CD4-positive, alpha-beta T cell (primary cell): ENCODE measurements around the gene COG5. TPM values are rescaled to one million over a fixed set of nuclear protein-coding genes. Genes with fewer than 3 reads are reported as not detected.

Experiments
- ATAC-seq: fragments of 200-7000 bp; cut with Tn5 transposase; one replicate; pipeline ENCODE4 v1.10.0; 2022; ENCODE audit warnings: mild to moderate bottlenecking; ENCODE audit not compliant: poor library complexity
- CTCF ChIA-PET: fragments of 350-600 bp; sonication (Branson Sonifier 250); formaldehyde crosslinking; loops from one replicate; lab custom pipeline; 2021; ENCODE audit warnings: antibody characterized with exemption, inconsistent platforms; lab: Charles Lee
- POLR2A ChIA-PET: fragments of 350-600 bp; sonication (Branson Sonifier 250); formaldehyde crosslinking; loops from one replicate; lab custom pipeline; 2021; ENCODE audit warnings: antibody characterized with exemption, inconsistent platforms; lab: Charles Lee
- DNase-seq, 14 experiments: peaks; one replicate each; pipeline ENCODE4 v3.0.0-alpha.2; 2013 to 2020; ENCODE audit warnings: mixed read lengths in 2 of 14
- H3K27ac ChIP-seq, 2 donors: one replicate each; pipeline versions ENCODE4 v1.5.1 to v1.7.0; 2013; ENCODE audit warnings: low read length in 2 of 2, low read depth in 1 of 2, mild to moderate bottlenecking in 1 of 2
- H3K27me3 ChIP-seq, 2 experiments: 1 replicate in 1 of 2; 2 replicates in 1 of 2; pipeline versions ENCODE4 v1.6.1 to v1.7.0; 2013; ENCODE audit warnings: low read length in 2 of 2, control low read depth in 1 of 2, mild to moderate bottlenecking in 1 of 2, moderate library complexity in 1 of 2; ENCODE audit not compliant: insufficient read depth in 2 of 2, control insufficient read depth in 1 of 2
- H3K36me3 ChIP-seq: one replicate; pipeline ENCODE4 v1.6.1; 2013; ENCODE audit warnings: low read length, control low read depth; ENCODE audit not compliant: insufficient read depth
- H3K4me1 ChIP-seq: one replicate; pipeline ENCODE4 v1.6.1; 2013; ENCODE audit warnings: low read length, control low read depth; ENCODE audit not compliant: insufficient read depth
- H3K4me3 ChIP-seq: one replicate; pipeline ENCODE4 v1.5.1; 2013; ENCODE audit warnings: mild to moderate bottlenecking, low read length, moderate library complexity
- H3K9me3 ChIP-seq, 2 experiments: 1 replicate in 1 of 2; 2 replicates in 1 of 2; pipeline versions ENCODE4 v1.6.1 to v1.7.0; 2013; ENCODE audit warnings: low read length in 2 of 2, mild to moderate bottlenecking in 2 of 2, control low read depth in 1 of 2, moderate library complexity in 1 of 2; ENCODE audit not compliant: control insufficient read depth in 1 of 2, insufficient read depth in 1 of 2
- H3K27ac Mint-ChIP-seq: one replicate; pipeline ENCODE4 v1.8.0; 2020; ENCODE audit warnings: mixed read lengths
- H3K27me3 Mint-ChIP-seq: one replicate; pipeline ENCODE4 v1.8.0; 2021; ENCODE audit warnings: mixed read lengths
- H3K36me3 Mint-ChIP-seq: one replicate; pipeline ENCODE4 v1.8.0; 2021; ENCODE audit warnings: low read depth, mixed read lengths
- H3K4me1 Mint-ChIP-seq: one replicate; pipeline ENCODE4 v1.8.0; 2021; ENCODE audit warnings: low read depth, mixed read lengths
- H3K4me3 Mint-ChIP-seq: one replicate; pipeline ENCODE4 v1.8.0; 2020; ENCODE audit warnings: mild to moderate bottlenecking, mixed read lengths
- H3K9me3 Mint-ChIP-seq: one replicate; pipeline ENCODE4 v1.8.0; 2020; ENCODE audit warnings: mixed read lengths
- intact Hi-C, 2 experiments: fragments of 100-400 bp; cut with DNase I in 1 of 2; cut with micrococcal nuclease in 1 of 2; formaldehyde crosslinking; loops; one replicate each; pipeline versions ENCODE4 v1.15.1 to v1.9.0; 2023 to 2025; cut with DNase I, micrococcal nuclease
- total RNA-seq, 174 experiments: library from RNA in 2 of 174; stranded (reverse) in 2 of 174; gene quantifications; one replicate each; pipeline ENCODE4 v1.2.3 and lab custom pipeline; 2021 to 2026
- TF ChIP-seq, protein P1 (sequence below): fragments of 200-600 bp; IDR thresholded peaks from one replicate; pipeline ENCODE4 v1.8.0; 2022; ENCODE audit warnings: antibody characterized with exemption, mild to moderate bottlenecking

Gene COG5
- total RNA-seq, 2 experiments from 2014 or later, result 43.4 to 44.5 TPM

DNA sequence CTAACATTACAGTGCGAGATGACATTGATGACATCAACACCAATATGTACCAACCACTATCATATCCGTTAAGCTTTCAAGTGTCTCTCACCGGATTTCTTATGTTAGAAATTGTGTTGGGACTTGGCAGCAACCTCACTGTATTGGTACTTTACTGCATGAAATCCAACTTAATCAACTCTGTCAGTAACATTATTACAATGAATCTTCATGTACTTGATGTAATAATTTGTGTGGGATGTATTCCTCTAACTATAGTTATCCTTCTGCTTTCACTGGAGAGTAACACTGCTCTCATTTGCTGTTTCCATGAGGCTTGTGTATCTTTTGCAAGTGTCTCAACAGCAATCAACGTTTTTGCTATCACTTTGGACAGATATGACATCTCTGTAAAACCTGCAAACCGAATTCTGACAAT, 89.6 kb downstream of the COG5 start:
- TF ChIP-seq, protein P1, sequence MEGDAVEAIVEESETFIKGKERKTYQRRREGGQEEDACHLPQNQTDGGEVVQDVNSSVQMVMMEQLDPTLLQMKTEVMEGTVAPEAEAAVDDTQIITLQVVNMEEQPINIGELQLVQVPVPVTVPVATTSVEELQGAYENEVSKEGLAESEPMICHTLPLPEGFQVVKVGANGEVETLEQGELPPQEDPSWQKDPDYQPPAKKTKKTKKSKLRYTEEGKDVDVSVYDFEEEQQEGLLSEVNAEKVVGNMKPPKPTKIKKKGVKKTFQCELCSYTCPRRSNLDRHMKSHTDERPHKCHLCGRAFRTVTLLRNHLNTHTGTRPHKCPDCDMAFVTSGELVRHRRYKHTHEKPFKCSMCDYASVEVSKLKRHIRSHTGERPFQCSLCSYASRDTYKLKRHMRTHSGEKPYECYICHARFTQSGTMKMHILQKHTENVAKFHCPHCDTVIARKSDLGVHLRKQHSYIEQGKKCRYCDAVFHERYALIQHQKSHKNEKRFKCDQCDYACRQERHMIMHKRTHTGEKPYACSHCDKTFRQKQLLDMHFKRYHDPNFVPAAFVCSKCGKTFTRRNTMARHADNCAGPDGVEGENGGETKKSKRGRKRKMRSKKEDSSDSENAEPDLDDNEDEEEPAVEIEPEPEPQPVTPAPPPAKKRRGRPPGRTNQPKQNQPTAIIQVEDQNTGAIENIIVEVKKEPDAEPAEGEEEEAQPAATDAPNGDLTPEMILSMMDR, result no peak

GRCh38 chr7:107472116-107472515, 91.6 kb downstream of the COG5 start:
- TF ChIP-seq, protein P1, result no peak
- H3K27me3 Mint-ChIP-seq, result no peaks in the 10 kb centered on the region
- H3K27me3 ChIP-seq, result no peaks in the 10 kb centered on the region
- H3K36me3 ChIP-seq, result no peaks in the 10 kb centered on the region
- H3K4me1 ChIP-seq, result no peaks in the 10 kb centered on the region
- no peak overlapping the region for H3K27ac ChIP-seq
- intact Hi-C loops, result no loop called here
- H3K4me3 ChIP-seq, result no peak overlapping the region
- ATAC-seq, result no peak
- H3K4me1 Mint-ChIP-seq, result no peaks in the 10 kb centered on the region
- H3K9me3 ChIP-seq, result no peaks in the 10 kb centered on the region
- DNase-seq, result no peak
- no peaks in the 10 kb centered on the region for H3K9me3 Mint-ChIP-seq
- no peak overlapping the region for H3K27ac Mint-ChIP-seq
- H3K4me3 Mint-ChIP-seq, result no peak overlapping the region
- ChIA-PET CTCF (no interaction called here), POLR2A (no interaction called here)
- H3K36me3 Mint-ChIP-seq, result peaks cover 6% of the 10 kb centered on the region

More for the DNA sequence above, 89.6 kb downstream of the COG5 start:
- Histone ChIP-seq H3K4me1 (no peaks in the 10 kb centered on the region), H3K27ac (no peak overlapping the region), H3K36me3 (no peaks in the 10 kb centered on the region), H3K27me3 (no peaks in the 10 kb centered on the region), H3K4me3 (no peak overlapping the region), H3K9me3 (no peaks in the 10 kb centered on the region)
- Mint-ChIP-seq H3K27me3 (no peaks in the 10 kb centered on the region), H3K4me3 (no peak overlapping the region), H3K4me1 (no peaks in the 10 kb centered on the region), H3K36me3 (peaks cover 6% of the 10 kb centered on the region), H3K27ac (no peak overlapping the region), H3K9me3 (no peaks in the 10 kb centered on the region)
- DNase-seq (no peak), ATAC-seq (no peak)
- ChIA-PET POLR2A (no interaction called here), CTCF (no interaction called here)
- intact Hi-C loops, result no loop called here

- POLR2A ChIA-PET, result interaction anchor here (1.0 kb wide), 1 partner anchor 31 kb away, joined by 3 read pairs; no protein-coding TSS in a partner anchor
- H3K4me3 ChIP-seq, result no peak overlapping the region
- no peaks in the 10 kb centered on the region for H3K27me3 ChIP-seq
- H3K4me1 Mint-ChIP-seq, result no peaks in the 10 kb centered on the region
- no peak for DNase-seq
- CTCF ChIA-PET, result no interaction called here
- H3K27ac ChIP-seq, result no peak overlapping the region
- H3K4me1 ChIP-seq, result no peaks in the 10 kb centered on the region
- H3K36me3 Mint-ChIP-seq, result peaks cover 6% of the 10 kb centered on the region
- no peak overlapping the region for H3K27ac Mint-ChIP-seq
- no peaks in the 10 kb centered on the region for H3K27me3 Mint-ChIP-seq
- TF ChIP-seq, protein P1, result no peak
- no peak overlapping the region for H3K4me3 Mint-ChIP-seq
- H3K9me3 ChIP-seq, result no peaks in the 10 kb centered on the region
- intact Hi-C loops, result no loop called here
- no peak for ATAC-seq
- no peaks in the 10 kb centered on the region for H3K36me3 ChIP-seq
- no peaks in the 10 kb centered on the region for H3K9me3 Mint-ChIP-seq
Observed at GRCh38 chr7:107471292-107472070, 92.2 kb downstream of the COG5 start.
